Thymus (tissue), 11 donors: ENCODE measurements around the gene RBBP6. TPM values are rescaled to one million over a fixed set of nuclear protein-coding genes. Genes with fewer than 3 reads are reported as not detected.

Source experiments
- DNase-seq, 9 donors: peaks; one replicate each; pipeline ENCODE4 v3.0.0-alpha.2; 2013; ENCODE audit warnings: low spot score in 9 of 9, low read depth in 6 of 9, missing footprints in 1 of 9
- H3K27ac ChIP-seq, 2 donors: one replicate each; pipeline ENCODE4 v1.5.1; 2013; ENCODE audit warnings: control low read depth in 1 of 2, low read depth in 1 of 2, low read length in 1 of 2, mild to moderate bottlenecking in 1 of 2, moderate library complexity in 1 of 2
- H3K27me3 ChIP-seq, 2 donors: one replicate each; pipeline ENCODE4 v1.5.1; 2013; ENCODE audit warnings: low read length in 1 of 2; ENCODE audit not compliant: control insufficient read depth in 2 of 2, insufficient read depth in 1 of 2
- H3K36me3 ChIP-seq, 2 donors: one replicate each; pipeline ENCODE4 v1.5.1; 2013; ENCODE audit warnings: low read length in 1 of 2, mild to moderate bottlenecking in 1 of 2, moderate library complexity in 1 of 2; ENCODE audit not compliant: control insufficient read depth in 2 of 2, insufficient read depth in 2 of 2
- H3K4me1 ChIP-seq, 2 donors: one replicate each; pipeline ENCODE4 v1.5.1; 2013; ENCODE audit warnings: low read length in 2 of 2; ENCODE audit not compliant: control insufficient read depth in 2 of 2, insufficient read depth in 2 of 2
- H3K4me3 ChIP-seq, 2 donors: one replicate each; pipeline ENCODE4 v1.5.1; 2013; ENCODE audit warnings: low read length in 2 of 2, control low read depth in 1 of 2, mild to moderate bottlenecking in 1 of 2
- H3K9me3 ChIP-seq, 2 donors: one replicate each; pipeline ENCODE4 v1.5.1; 2013; ENCODE audit warnings: low read length in 1 of 2, mild to moderate bottlenecking in 1 of 2; ENCODE audit not compliant: control insufficient read depth in 2 of 2, insufficient read depth in 1 of 2
- WGBS: extraction: QIAGEN DNeasy Blood & Tissue Kit; methylation state at CpG from one replicate; pipeline ENCODE4 v1.1.7; 2013; 5-methylcytosine and 5-hydroxymethylcytosine counted together
- polyA plus RNA-seq: library from polyadenylated mRNA; stranded (reverse); fragments of 200-250 nt; gene quantifications from one replicate; pipeline ENCODE4 v1.2.3, GENCODE V29; 2013
- total RNA-seq: library from RNA; stranded (reverse); fragments of 120-200 nt; gene quantifications from one replicate; pipeline ENCODE4 v1.2.4, GENCODE V29; 2013
- donor health status: healthy.

The RBBP6 gene
- total and polyA plus RNA-seq, 2 donors: 20.8 to 72.8 TPM

DNA sequence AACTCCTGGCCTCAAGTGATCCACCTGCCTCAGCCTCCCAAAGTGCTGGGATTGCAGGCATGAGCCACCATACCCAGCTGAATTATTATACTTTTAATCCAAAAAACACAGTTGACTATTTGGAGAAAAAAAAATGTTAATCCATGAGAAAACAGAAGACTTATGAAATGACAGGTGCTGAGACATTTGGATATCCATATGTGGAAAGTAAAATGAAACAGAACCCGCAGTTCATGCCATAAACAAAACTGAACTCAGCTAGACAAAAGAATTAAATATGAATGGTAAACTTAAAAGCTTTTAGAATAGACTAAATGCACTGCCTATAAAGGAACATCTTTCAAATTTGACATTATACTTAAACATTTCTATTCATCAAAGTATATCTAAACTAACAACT lies 8.2 kb upstream of the RBBP6 start:
- no peaks in the 10 kb centered on the region for H3K27me3 ChIP-seq
- WGBS: 94% methylated on average over 1 of the region's 1 CpG
- no peak overlapping the region for H3K27ac ChIP-seq
- DNase-seq: no peak
- H3K4me1 ChIP-seq: no peaks in the 10 kb centered on the region
- H3K9me3 ChIP-seq: no peaks in the 10 kb centered on the region
- no peaks in the 10 kb centered on the region for H3K36me3 ChIP-seq
- H3K4me3 ChIP-seq: no peak overlapping the region

DNA sequence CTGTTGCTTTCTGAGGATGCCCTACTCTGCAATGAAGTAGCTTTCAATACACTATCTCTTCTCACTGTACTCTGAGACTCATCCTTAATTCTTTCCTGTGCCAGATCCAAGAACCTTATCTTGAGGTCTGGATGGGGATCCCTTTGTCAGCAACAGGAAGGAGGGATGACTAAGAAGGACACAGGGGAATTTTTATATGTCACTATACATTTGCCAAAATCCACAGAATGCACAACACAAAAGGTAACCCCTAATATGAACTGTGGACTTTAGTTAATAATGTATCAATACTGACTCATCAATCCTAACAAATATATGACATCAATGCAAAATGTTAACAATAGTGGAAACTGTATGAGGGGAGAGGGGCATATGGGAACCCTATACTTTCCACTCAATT lies 4.7 kb upstream of the RBBP6 start:
- Histone ChIP-seq H3K4me3 (no peak overlapping the region), H3K36me3 (no peaks in the 10 kb centered on the region), H3K27ac (no peak overlapping the region), H3K9me3 (no peaks in the 10 kb centered on the region), H3K27me3 (no peaks in the 10 kb centered on the region), H3K4me1 (peaks cover 0 to 6% of the 10 kb centered on the region in 2 donors)
- no peak for DNase-seq

- no peaks in the 10 kb centered on the region for H3K27me3 ChIP-seq
- H3K4me3 ChIP-seq: no peak overlapping the region
- H3K36me3 ChIP-seq: no peaks in the 10 kb centered on the region
- no peaks in the 10 kb centered on the region for H3K9me3 ChIP-seq
- 90% methylated on average over 4 of the region's 4 CpGs for WGBS
- H3K27ac ChIP-seq: no peak overlapping the region
- H3K4me1 ChIP-seq: peaks cover 0 to 6% of the 10 kb centered on the region in 2 donors
- no peak for DNase-seq
Measured at GRCh38 chr16:24535827-24536226, 3.5 kb upstream of the RBBP6 start.

DNA sequence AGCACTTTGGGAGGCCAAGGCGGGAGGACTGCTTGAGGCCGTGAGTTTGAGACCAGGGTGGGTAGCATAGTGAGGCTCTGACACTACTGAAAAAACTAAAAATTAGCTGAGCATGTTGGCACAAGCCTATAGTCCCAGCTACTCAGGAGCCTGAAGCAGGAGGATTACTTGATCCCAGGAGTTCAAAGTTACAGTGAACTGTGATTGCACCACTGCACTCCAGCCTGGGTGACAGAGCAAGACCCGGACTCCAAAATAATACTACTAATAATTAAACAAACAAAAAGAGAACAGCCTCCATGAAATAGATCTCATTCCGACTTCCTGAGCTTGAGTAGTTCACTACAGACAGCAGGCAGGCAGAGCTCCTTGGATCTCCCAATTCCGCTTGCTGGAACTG lies 2.7 kb upstream of the RBBP6 start:
- Histone ChIP-seq H3K4me3 (no peak overlapping the region), H3K27ac (no peak overlapping the region), H3K27me3 (no peaks in the 10 kb centered on the region), H3K36me3 (no peaks in the 10 kb centered on the region), H3K9me3 (no peaks in the 10 kb centered on the region), H3K4me1 (peaks cover 0 to 6% of the 10 kb centered on the region in 2 donors)
- 96% methylated on average over 5 of the region's 5 CpGs for WGBS
- DNase-seq: no peak

DNA sequence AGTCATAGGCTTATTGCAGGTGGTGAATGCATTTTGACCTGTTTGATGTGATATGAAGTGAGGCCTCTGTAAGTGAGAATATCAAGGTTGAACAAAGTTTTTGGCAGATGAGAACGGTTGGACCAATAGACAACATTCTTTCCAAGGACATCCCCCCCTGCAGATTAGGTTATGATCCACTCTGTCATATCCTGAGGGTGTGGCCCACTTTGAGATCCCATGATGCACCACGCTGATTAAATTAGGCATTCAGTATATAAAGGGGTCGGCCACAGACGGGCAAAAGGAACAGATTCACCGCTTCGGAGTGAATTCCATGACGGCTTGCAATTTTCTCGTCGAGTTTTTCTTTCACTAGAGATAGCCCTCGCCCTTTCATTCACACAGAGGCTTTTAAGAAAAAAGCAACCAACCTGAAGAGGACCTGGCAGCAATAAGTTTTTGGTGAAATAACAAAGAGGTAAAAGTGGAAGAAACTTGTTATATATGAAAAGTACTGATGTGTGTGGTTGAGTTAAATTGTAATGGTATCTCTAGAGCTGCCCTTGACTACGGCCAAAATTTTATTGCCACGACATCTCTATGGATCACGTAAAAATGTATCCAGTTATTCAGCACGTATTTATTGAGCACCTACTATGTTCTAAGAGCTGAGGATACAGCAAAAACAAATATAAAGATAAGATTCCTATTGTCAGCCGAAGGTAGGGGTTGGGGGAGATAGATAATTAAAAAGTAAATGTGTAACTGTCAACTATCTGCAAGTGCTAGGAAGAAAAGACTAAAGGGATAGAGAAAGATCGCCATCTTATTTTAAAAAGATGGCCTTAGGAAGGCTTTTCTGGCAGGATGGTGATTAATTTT lies 1.7 kb upstream of the RBBP6 start:
- DNase-seq: peak in 1 of 9 donors; percentile 15
- no peaks in the 10 kb centered on the region for H3K27me3 ChIP-seq
- H3K4me3 ChIP-seq: no peak overlapping the region
- 94% methylated on average over 16 of the region's 16 CpGs for WGBS
- no peaks in the 10 kb centered on the region for H3K36me3 ChIP-seq
- H3K9me3 ChIP-seq: no peaks in the 10 kb centered on the region
- peaks cover 0 to 10% of the 10 kb centered on the region in 2 donors for H3K4me1 ChIP-seq
- H3K27ac ChIP-seq: no peak overlapping the region

- H3K4me3 ChIP-seq: peak overlapping the region; percentile 59 to 98
- no peaks in the 10 kb centered on the region for H3K36me3 ChIP-seq
- DNase-seq: peak in 1 of 9 donors; percentile 8
- peak overlapping the region; percentile 55 to 83 for H3K27ac ChIP-seq
- 23% methylated on average over 11 of the region's 11 CpGs for WGBS
- no peaks in the 10 kb centered on the region for H3K27me3 ChIP-seq
- H3K4me1 ChIP-seq: peaks cover 7 to 14% of the 10 kb centered on the region in 2 donors
- no peaks in the 10 kb centered on the region for H3K9me3 ChIP-seq
Measured at GRCh38 chr16:24538756-24539294, 541 bp upstream of the RBBP6 start.

- H3K9me3 ChIP-seq: no peaks in the 10 kb centered on the region
- H3K27ac ChIP-seq: peak overlapping the region; percentile 93 to 97
- WGBS: under 1% methylated on average over 64 of the region's 64 CpGs
- H3K4me3 ChIP-seq: peak overlapping the region; percentile 59 to 98
- H3K36me3 ChIP-seq: no peaks in the 10 kb centered on the region
- peaks cover 7 to 14% of the 10 kb centered on the region in 2 donors for H3K4me1 ChIP-seq
- peak in 7 of 9 donors; percentile 19 to 57 (median 40) for DNase-seq
- H3K27me3 ChIP-seq: no peaks in the 10 kb centered on the region
Measured at GRCh38 chr16:24539850-24540601, 660 bp downstream of the RBBP6 start.

GRCh38 chr16:24540602-24541210 lies 1.3 kb downstream of the RBBP6 start:
- H3K4me1 ChIP-seq: peaks cover 7 to 14% of the 10 kb centered on the region in 2 donors
- peak in 8 of 9 donors; percentile 14 to 66 (median 36) for DNase-seq
- H3K27ac ChIP-seq: peak overlapping the region; percentile 93 to 97
- peak overlapping the region; percentile 59 to 98 for H3K4me3 ChIP-seq
- under 1% methylated on average over 12 of the region's 12 CpGs for WGBS
- H3K9me3 ChIP-seq: no peaks in the 10 kb centered on the region
- no peaks in the 10 kb centered on the region for H3K36me3 ChIP-seq
- no peaks in the 10 kb centered on the region for H3K27me3 ChIP-seq
